Measurements from ENCODE around the gene CACNA1C.

CACNA1C gene

DNA sequence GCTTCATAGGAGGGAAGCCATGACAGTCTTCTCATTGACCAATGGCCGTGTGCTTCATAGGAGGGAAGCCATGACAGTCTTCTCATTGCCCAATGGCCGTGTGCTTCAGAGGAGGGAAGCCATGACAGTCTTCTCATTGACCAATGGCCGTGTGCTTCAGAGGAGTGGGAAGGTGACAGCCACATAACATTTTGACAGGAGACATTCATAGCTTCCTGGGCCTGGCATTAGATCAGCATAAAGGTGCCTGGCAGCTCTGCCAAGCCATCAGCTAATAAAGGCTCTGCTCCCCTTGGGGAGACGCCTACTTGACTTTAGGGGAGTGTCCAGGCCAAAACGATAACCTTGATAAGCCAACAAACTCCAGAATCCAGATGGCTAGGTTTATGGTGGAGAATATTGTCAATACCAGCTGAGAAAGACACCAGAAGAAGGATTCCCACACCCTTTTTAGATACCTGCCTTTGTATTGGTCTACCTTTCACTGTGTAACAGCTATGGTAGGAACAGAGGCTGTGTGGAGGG is 468.0 kb downstream of the CACNA1C start:
- H3K4me3 ChIP-seq (ENCODE audit: severe bottlenecking), result no peak overlapping the region
- ATAC-seq (ENCODE audit: low read depth) (no peak), DNase-seq (ENCODE audit: low spot score) (no peak)
- no peaks in the 10 kb centered on the region for H3K4me1 ChIP-seq (ENCODE audit: insufficient read depth, poor library complexity, severe bottlenecking)
- H3K27ac ChIP-seq (ENCODE audit: poor library complexity, severe bottlenecking), result no peak overlapping the region
- H3K36me3 ChIP-seq (ENCODE audit: low read depth), result no peaks in the 10 kb centered on the region
- H3K27me3 ChIP-seq (ENCODE audit: insufficient read depth, poor library complexity, severe bottlenecking), result peaks cover 11% of the 10 kb centered on the region
- peaks cover 2% of the 10 kb centered on the region for H3K9me3 ChIP-seq (ENCODE audit: severe bottlenecking)
- TF ChIP-seq, protein P1, sequence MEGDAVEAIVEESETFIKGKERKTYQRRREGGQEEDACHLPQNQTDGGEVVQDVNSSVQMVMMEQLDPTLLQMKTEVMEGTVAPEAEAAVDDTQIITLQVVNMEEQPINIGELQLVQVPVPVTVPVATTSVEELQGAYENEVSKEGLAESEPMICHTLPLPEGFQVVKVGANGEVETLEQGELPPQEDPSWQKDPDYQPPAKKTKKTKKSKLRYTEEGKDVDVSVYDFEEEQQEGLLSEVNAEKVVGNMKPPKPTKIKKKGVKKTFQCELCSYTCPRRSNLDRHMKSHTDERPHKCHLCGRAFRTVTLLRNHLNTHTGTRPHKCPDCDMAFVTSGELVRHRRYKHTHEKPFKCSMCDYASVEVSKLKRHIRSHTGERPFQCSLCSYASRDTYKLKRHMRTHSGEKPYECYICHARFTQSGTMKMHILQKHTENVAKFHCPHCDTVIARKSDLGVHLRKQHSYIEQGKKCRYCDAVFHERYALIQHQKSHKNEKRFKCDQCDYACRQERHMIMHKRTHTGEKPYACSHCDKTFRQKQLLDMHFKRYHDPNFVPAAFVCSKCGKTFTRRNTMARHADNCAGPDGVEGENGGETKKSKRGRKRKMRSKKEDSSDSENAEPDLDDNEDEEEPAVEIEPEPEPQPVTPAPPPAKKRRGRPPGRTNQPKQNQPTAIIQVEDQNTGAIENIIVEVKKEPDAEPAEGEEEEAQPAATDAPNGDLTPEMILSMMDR (IDR thresholded peaks at IDR 0.05; ENCODE audit: poor library complexity, severe bottlenecking), result no peak

DNA sequence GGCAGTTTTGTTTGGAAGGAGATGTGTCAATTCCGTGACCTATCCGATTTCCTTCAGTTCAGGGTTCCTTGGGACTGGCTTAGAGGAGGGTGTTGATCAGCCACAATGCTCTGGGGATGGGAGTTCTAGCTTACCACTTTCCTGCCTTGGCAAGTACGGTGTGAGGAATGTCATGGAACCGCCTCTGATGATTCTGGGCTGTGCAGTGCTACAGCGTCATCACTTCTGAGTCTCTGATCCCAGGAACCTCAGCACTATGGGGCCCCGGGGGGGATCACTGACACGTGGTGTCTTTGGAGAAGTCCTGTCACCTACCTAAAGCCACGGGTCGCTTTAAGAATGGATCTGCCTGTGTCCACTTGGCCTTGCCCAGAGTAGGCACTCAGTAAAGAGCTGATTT is 470.5 kb downstream of the CACNA1C start:
- H3K36me3 ChIP-seq (ENCODE audit: low read depth), result no peaks in the 10 kb centered on the region
- H3K9me3 ChIP-seq (ENCODE audit: severe bottlenecking), result peaks cover 2% of the 10 kb centered on the region
- TF ChIP-seq, protein P1 (IDR thresholded peaks at IDR 0.05; ENCODE audit: poor library complexity, severe bottlenecking), result no peak
- H3K27me3 ChIP-seq (ENCODE audit: insufficient read depth, poor library complexity, severe bottlenecking), result peaks cover 5% of the 10 kb centered on the region
- H3K4me1 ChIP-seq (ENCODE audit: insufficient read depth, poor library complexity, severe bottlenecking), result no peaks in the 10 kb centered on the region
- no peak overlapping the region for H3K27ac ChIP-seq (ENCODE audit: poor library complexity, severe bottlenecking)
- ATAC-seq (ENCODE audit: low read depth) (no peak), DNase-seq (ENCODE audit: low spot score) (no peak)
- no peak overlapping the region for H3K4me3 ChIP-seq (ENCODE audit: severe bottlenecking)

DNA sequence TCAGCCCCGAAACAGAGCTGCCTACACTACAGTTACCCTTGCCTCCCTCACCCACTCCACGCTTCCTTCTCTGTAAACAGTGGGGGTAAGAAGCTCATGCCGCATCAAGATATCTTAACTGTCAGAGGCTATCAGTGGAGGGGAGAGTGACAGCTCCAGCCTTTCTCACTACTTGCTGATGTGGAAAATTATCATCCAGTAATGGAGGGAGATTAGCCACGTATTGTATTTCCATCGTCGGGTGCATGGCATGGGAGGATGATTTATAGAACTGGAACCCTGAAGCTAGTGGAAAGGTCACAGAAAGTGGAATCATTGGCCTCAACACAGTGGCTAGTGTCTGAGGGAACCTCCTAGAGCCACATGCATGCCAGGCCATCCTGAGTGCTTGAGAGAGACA is 471.1 kb downstream of the CACNA1C start:
- no peak overlapping the region for H3K4me3 ChIP-seq (ENCODE audit: severe bottlenecking)
- DNase-seq (ENCODE audit: low spot score), result no peak
- TF ChIP-seq, protein P1 (IDR thresholded peaks at IDR 0.05; ENCODE audit: poor library complexity, severe bottlenecking), result no peak
- peaks cover 5% of the 10 kb centered on the region for H3K27me3 ChIP-seq (ENCODE audit: insufficient read depth, poor library complexity, severe bottlenecking)
- no peak for ATAC-seq (ENCODE audit: low read depth)
- H3K4me1 ChIP-seq (ENCODE audit: insufficient read depth, poor library complexity, severe bottlenecking), result no peaks in the 10 kb centered on the region
- H3K27ac ChIP-seq (ENCODE audit: poor library complexity, severe bottlenecking), result no peak overlapping the region
- no peaks in the 10 kb centered on the region for H3K36me3 ChIP-seq (ENCODE audit: low read depth)
- H3K9me3 ChIP-seq (ENCODE audit: severe bottlenecking), result peaks cover 2% of the 10 kb centered on the region

DNA sequence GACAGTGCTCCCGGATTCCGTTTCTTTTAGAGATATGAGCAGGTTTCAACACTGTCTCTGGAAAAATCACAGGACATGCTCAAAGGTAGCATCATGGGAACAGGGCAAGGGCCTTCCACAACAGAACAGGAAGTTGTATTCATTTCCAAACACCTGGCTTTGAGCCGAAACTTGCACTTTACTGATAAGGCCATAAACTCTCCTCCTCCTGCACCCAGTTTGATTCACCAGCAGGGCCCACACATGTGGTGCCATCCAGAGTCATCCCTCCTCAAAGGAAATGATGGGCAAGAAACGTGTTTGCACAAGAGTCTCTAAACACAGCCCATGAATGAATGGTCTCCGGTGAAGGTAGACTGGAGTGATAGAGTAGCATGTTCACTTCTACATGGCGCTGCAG is 473.6 kb downstream of the CACNA1C start:
- Histone ChIP-seq H3K27me3 (ENCODE audit: insufficient read depth, poor library complexity, severe bottlenecking) (peaks cover 11% of the 10 kb centered on the region), H3K9me3 (ENCODE audit: severe bottlenecking) (no peaks in the 10 kb centered on the region), H3K4me1 (ENCODE audit: insufficient read depth, poor library complexity, severe bottlenecking) (no peaks in the 10 kb centered on the region), H3K4me3 (ENCODE audit: severe bottlenecking) (no peak overlapping the region), H3K27ac (ENCODE audit: poor library complexity, severe bottlenecking) (no peak overlapping the region), H3K36me3 (ENCODE audit: low read depth) (no peaks in the 10 kb centered on the region)
- DNase-seq (ENCODE audit: low spot score) (no peak), ATAC-seq (ENCODE audit: low read depth) (no peak)
- TF ChIP-seq, protein P1 (IDR thresholded peaks at IDR 0.05; ENCODE audit: poor library complexity, severe bottlenecking), result no peak

DNA sequence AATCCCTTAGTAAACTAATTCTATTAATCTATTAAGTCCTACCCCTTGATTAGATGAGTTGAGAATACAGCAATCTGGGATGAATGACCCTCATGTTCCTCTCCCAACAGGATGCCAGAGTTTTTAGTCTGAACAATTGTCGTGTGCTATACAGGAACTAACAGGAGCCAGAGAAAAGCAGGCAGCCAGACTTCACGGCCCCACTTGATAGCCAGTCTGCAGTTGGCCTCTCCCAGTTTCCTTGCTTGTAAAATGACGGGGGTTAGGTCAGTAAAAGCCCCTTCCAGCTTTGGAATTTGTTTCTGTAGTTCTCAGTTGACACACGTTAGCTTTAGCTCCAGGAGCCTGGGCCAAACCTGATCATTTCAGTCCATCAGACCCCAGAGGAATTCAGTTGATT is 475.2 kb downstream of the CACNA1C start:
- Histone ChIP-seq H3K4me3 (ENCODE audit: severe bottlenecking) (no peak overlapping the region), H3K27me3 (ENCODE audit: insufficient read depth, poor library complexity, severe bottlenecking) (peaks cover 6% of the 10 kb centered on the region), H3K4me1 (ENCODE audit: insufficient read depth, poor library complexity, severe bottlenecking) (no peaks in the 10 kb centered on the region), H3K9me3 (ENCODE audit: severe bottlenecking) (no peaks in the 10 kb centered on the region), H3K27ac (ENCODE audit: poor library complexity, severe bottlenecking) (no peak overlapping the region), H3K36me3 (ENCODE audit: low read depth) (no peaks in the 10 kb centered on the region)
- no peak for ATAC-seq (ENCODE audit: low read depth)
- no peak for DNase-seq (ENCODE audit: low spot score)
- TF ChIP-seq, protein P1 (IDR thresholded peaks at IDR 0.05; ENCODE audit: poor library complexity, severe bottlenecking), result no peak

Measured in RWPE2 (cell line).